ENCODE measurements around the gene FOSB.

GRCh38 chr19:45473367-45473681, 5.5 kb downstream of the FOSB start:
- TF ChIP-seq, protein P1, sequence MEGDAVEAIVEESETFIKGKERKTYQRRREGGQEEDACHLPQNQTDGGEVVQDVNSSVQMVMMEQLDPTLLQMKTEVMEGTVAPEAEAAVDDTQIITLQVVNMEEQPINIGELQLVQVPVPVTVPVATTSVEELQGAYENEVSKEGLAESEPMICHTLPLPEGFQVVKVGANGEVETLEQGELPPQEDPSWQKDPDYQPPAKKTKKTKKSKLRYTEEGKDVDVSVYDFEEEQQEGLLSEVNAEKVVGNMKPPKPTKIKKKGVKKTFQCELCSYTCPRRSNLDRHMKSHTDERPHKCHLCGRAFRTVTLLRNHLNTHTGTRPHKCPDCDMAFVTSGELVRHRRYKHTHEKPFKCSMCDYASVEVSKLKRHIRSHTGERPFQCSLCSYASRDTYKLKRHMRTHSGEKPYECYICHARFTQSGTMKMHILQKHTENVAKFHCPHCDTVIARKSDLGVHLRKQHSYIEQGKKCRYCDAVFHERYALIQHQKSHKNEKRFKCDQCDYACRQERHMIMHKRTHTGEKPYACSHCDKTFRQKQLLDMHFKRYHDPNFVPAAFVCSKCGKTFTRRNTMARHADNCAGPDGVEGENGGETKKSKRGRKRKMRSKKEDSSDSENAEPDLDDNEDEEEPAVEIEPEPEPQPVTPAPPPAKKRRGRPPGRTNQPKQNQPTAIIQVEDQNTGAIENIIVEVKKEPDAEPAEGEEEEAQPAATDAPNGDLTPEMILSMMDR (IDR thresholded peaks at IDR 0.05; ENCODE audit: insufficient read depth, low read depth, low read length) = no peak
- TF ChIP-seq EZH2 (IDR thresholded peaks at IDR 0.05; ENCODE audit: insufficient read depth, low read length) = no peak
